A673 (cell line): ENCODE results near the gene SLC17A2. TPM values are rescaled to one million over a fixed set of nuclear protein-coding genes. Genes with fewer than 3 reads are reported as not detected.

Experiments used
- BruUV-seq: library from RNA; stranded (reverse); fragments of 400-500 nt; replicated peaks from 2 replicates; lab custom pipeline; 2021; lab: Mats Ljungman, UMichigan
- CTCF ChIA-PET: fragments of 300-600 bp; sonication (Branson Sonifier 250); formaldehyde crosslinking; loops from one replicate; lab custom pipeline; 2022; ENCODE audit warnings: antibody characterized with exemption; lab: Charles Lee
- POLR2A ChIA-PET: fragments of 300-600 bp; sonication (Branson Sonifier 250); formaldehyde crosslinking; loops from one replicate; lab custom pipeline; 2022; ENCODE audit warnings: antibody characterized with exemption; ENCODE audit not compliant: low non-redundant PET; lab: Charles Lee
- DNase-seq: peaks from one replicate; pipeline ENCODE4 v3.0.0-alpha.2; 2015; ENCODE audit warnings: low spot score
- H3K27ac ChIP-seq: fragments of 200-600 bp; sonication (generic); 2 replicates; pipeline ENCODE4 v1.5.1; 2016; ENCODE audit warnings: mixed run types, low read depth, mild to moderate bottlenecking, mixed read lengths, antibody characterized with exemption, low read length; ENCODE audit not compliant: poor library complexity, severe bottlenecking
- H3K27me3 ChIP-seq: fragments of 200-600 bp; sonication (generic); replicated peaks from 2 replicates; pipeline ENCODE4 v1.6.1; 2017; ENCODE audit warnings: mixed run types, low read depth, mild to moderate bottlenecking, mixed read lengths, antibody characterized with exemption, low read length; ENCODE audit not compliant: insufficient read depth, poor library complexity
- H3K36me3 ChIP-seq: fragments of 200-600 bp; sonication (generic); 2 replicates; pipeline ENCODE4 v1.6.1; 2016; ENCODE audit warnings: mixed run types, mild to moderate bottlenecking, mixed read lengths, antibody characterized with exemption, low read length; ENCODE audit not compliant: insufficient read depth, poor library complexity, severe bottlenecking
- H3K4me1 ChIP-seq: fragments of 200-600 bp; sonication (generic); 2 replicates; pipeline ENCODE4 v1.6.1; 2017; ENCODE audit warnings: mixed run types, mild to moderate bottlenecking, mixed read lengths, antibody characterized with exemption, low read length; ENCODE audit not compliant: insufficient read depth, poor library complexity, severe bottlenecking
- H3K4me3 ChIP-seq: fragments of 200-600 bp; sonication (generic); 2 replicates; pipeline ENCODE4 v1.5.1; 2016; ENCODE audit warnings: low read depth, mixed run types, mild to moderate bottlenecking, mixed read lengths, low read length; ENCODE audit not compliant: poor library complexity, severe bottlenecking
- H3K9me3 ChIP-seq: fragments of 200-600 bp; sonication (generic); 2 replicates; pipeline ENCODE4 v1.6.1; 2016; ENCODE audit warnings: mixed run types, low read depth, mild to moderate bottlenecking, mixed read lengths, antibody characterized with exemption, low read length; ENCODE audit not compliant: poor library complexity, severe bottlenecking
- CTCF ChIP-seq: fragments of 300-800, 200-600 bp; sonication (generic); conservative IDR thresholded peaks from 2 replicates; pipeline ENCODE4 v1.5.1; 2017; ENCODE audit warnings: low read depth, mild to moderate bottlenecking, antibody characterized with exemption, low read length, moderate library complexity, mixed read lengths
- EZH2 ChIP-seq: fragments of 200-600 bp; sonication (generic); IDR thresholded peaks from 2 replicates; pipeline ENCODE4 v1.6.1; 2017; ENCODE audit warnings: borderline replicate concordance, low read depth, mild to moderate bottlenecking, mixed read lengths, antibody characterized with exemption, low read length; ENCODE audit not compliant: poor library complexity, severe bottlenecking
- intact Hi-C: fragments of 100-400 bp; cut with micrococcal nuclease; formaldehyde crosslinking; loops from one replicate; pipeline ENCODE4 v1.10.0; 2022; ENCODE audit not compliant: unreplicated experiment
- total RNA-seq: library from RNA; stranded (reverse); gene quantifications from 2 replicates; pipeline ENCODE4 v1.2.3, GENCODE V29; 2021

The SLC17A2 gene
- total RNA-seq, 1 experiment from 2014 or later = not detected

DNA sequence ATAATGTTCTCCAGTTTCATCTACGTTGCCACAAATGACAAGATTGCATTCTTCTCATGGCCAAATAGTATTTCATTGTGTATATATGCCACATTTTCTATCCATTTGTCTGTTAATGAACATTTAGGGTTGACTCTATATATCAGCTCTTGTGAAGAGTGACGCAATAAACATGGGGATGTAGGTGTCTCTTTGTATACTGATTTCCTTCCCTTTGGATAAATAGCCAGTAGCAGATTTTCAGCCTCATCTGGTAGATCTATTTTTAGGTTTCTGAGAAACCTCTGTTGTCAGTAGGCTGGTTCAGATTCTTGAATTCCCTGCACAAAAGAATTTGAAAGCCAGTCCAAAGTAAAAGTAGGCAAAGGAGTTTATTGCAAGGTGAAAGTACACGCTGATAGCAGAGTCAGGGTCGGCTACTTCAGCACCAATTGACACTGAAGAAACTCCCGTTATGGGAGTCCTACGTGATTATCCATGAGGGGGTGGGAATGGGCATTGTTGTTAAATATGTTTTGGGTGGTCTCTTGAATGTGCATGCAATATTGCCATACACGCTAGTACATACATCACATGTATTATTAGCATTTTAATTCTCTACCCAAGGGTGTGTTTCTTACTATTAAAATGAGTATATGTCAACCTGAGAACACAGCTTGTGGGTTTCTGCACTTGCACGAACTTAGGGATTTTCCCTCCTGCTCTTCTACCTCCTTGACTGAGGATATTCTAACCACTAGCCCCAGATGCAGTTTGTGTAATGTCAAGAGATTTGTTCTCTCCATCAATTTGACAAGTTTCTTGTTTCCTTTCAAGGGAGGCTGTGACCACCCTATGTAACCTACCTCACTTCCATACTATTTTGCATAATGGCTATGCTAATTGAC, 14.4 kb upstream of the SLC17A2 start:
- no peak for TF ChIP-seq EZH2
- Histone ChIP-seq H3K4me1 (no peaks in the 10 kb centered on the region), H3K9me3 (no peaks in the 10 kb centered on the region), H3K36me3 (no peaks in the 10 kb centered on the region), H3K4me3 (no peak overlapping the region), H3K27ac (no peak overlapping the region), H3K27me3 (no peaks in the 10 kb centered on the region)
- intact Hi-C loops = no loop called here
- DNase-seq = no peak
- CTCF ChIA-PET = no interaction called here
- POLR2A ChIA-PET = no interaction called here
- no TSS peak for BruUV-seq

DNA sequence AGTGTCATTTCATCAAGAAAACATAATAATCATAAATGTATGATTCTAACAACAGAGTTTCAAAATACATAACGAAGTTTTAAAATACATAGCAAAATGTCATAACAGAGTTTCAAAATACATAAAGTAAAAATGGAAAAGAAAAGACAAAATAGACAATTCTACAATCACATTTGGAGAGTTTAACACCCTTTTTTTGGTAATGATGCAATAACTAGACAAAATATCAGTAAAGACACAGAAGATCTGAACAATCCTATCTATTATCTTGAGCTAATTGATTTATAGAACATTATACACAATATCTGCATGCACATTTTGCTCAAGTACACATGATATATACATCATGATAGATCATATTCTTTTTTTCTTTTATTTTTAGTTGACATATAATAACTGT, 13.4 kb upstream of the SLC17A2 start:
- TF ChIP-seq CTCF (no peak), EZH2 (no peak)
- Histone ChIP-seq H3K4me3 (no peak overlapping the region), H3K27ac (no peak overlapping the region), H3K9me3 (no peaks in the 10 kb centered on the region), H3K4me1 (no peaks in the 10 kb centered on the region), H3K27me3 (no peaks in the 10 kb centered on the region), H3K36me3 (no peaks in the 10 kb centered on the region)
- POLR2A ChIA-PET = no interaction called here
- CTCF ChIA-PET = no interaction called here
- intact Hi-C loops = no loop called here
- DNase-seq = no peak
- no TSS peak for BruUV-seq

- DNase-seq = peak; percentile 56
- ChIA-PET CTCF (no interaction called here), POLR2A (no interaction called here)
- no TSS peak for BruUV-seq
- Histone ChIP-seq H3K27me3 (no peaks in the 10 kb centered on the region), H3K27ac (no peak overlapping the region), H3K4me3 (no peak overlapping the region), H3K36me3 (no peaks in the 10 kb centered on the region), H3K9me3 (no peaks in the 10 kb centered on the region), H3K4me1 (no peaks in the 10 kb centered on the region)
- intact Hi-C loops = loop anchor here (1.0 kb wide), 1 partner anchor 154 kb away; no protein-coding TSS in a partner anchor
- no peak for TF ChIP-seq EZH2
- peak; percentile 73 for TF ChIP-seq CTCF
Measured at GRCh38 chr6:25942561-25943147, 12.2 kb upstream of the SLC17A2 start.
